Measurements from ENCODE around the gene CCDC80. TPM values are rescaled to one million over a fixed set of nuclear protein-coding genes. Genes with fewer than 3 reads are reported as not detected.

CCDC80 gene
- total and polyA plus RNA-seq, 11 donors = 10.4 to 538 (median 87.2) TPM

DNA sequence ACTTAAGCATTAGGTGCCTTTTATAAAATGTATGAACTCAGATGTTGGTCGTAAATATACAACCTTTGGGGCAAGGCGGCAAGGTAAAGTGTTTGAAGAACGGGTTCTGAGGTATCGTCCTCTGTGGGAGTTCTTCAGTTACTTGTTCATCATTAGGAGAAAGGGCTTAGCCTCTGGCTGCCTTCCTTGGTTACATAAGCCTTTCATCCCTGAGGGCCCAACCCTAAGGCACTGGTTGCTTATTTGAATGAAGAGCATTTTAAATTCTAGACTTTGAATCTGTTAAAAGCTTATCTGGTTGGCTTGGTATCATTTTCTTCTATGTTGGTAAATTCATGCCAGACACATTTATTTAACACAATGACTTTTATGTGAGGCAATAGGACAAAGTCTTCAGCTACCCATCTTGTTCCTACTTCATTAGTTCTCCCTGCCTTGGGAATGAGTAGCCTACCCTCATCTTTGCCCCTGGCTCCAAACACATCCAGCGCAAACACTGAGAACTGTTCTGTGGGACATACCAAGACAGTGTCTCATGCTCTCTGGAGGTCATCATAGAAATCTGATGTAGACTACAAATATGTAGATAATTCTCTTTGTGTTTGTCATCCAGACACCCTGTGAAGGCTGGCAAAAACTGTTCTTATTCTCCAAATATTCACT lies 12.4 kb upstream of the CCDC80 start:
- Histone ChIP-seq H3K4me1 (peaks cover 0 to 29% (median 0%) of the 10 kb centered on the region in 12 donors), H3K4me3 (no peak overlapping the region), H3K27ac (peak overlapping the region in 11 of 12 donors; percentile 20 to 83 (median 49)), H3K36me3 (no peaks in the 10 kb centered on the region), H3K9me3 (no peaks in the 10 kb centered on the region), H3K27me3 (no peaks in the 10 kb centered on the region)
- peak; percentile 73 to 94 (median 82) for ATAC-seq
- 60 to 77% (median 68%) methylated on average over 5 of the region's 5 CpGs for WGBS, 4 donors
- DNase-seq = peak in 3 of 5 donors; percentile 33 to 51 (median 50)
- TF ChIP-seq POLR2A (IDR thresholded peaks at IDR 0.05) = no peak
- TF ChIP-seq, protein P1, sequence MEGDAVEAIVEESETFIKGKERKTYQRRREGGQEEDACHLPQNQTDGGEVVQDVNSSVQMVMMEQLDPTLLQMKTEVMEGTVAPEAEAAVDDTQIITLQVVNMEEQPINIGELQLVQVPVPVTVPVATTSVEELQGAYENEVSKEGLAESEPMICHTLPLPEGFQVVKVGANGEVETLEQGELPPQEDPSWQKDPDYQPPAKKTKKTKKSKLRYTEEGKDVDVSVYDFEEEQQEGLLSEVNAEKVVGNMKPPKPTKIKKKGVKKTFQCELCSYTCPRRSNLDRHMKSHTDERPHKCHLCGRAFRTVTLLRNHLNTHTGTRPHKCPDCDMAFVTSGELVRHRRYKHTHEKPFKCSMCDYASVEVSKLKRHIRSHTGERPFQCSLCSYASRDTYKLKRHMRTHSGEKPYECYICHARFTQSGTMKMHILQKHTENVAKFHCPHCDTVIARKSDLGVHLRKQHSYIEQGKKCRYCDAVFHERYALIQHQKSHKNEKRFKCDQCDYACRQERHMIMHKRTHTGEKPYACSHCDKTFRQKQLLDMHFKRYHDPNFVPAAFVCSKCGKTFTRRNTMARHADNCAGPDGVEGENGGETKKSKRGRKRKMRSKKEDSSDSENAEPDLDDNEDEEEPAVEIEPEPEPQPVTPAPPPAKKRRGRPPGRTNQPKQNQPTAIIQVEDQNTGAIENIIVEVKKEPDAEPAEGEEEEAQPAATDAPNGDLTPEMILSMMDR (IDR thresholded peaks at IDR 0.05) = no peak
- intact Hi-C loops (cut with DNase I) = loop anchor here in 1 of 10 donors (5.0 kb wide), 1 partner anchor 159 kb away; no protein-coding TSS in a partner anchor

DNA sequence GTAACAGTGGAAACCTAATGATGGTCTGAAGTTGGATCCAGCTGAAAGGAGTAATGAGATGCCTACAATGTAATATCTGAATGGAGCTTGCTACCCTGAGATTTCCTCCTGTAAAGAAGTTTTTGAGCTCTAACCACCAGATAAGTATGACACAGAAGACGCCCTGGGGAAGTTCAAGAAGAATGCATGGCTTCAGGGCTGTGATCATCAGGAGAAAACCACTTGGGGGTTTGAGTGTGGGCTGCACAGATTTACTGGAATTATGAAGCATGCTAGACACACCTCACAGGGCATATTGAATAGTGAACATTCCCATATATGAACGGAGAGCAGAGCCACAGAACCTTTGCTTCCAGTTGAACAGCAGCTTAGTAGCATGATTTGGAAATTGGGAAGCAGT lies 10.6 kb upstream of the CCDC80 start:
- Histone ChIP-seq H3K4me3 (no peak overlapping the region), H3K27ac (peak overlapping the region in 4 of 12 donors; percentile 15 to 83 (median 66)), H3K36me3 (no peaks in the 10 kb centered on the region), H3K4me1 (peaks cover 0 to 39% (median 2%) of the 10 kb centered on the region in 12 donors), H3K9me3 (no peaks in the 10 kb centered on the region), H3K27me3 (no peaks in the 10 kb centered on the region)
- TF ChIP-seq, protein P1 (IDR thresholded peaks at IDR 0.05) = no peak
- no peak for TF ChIP-seq POLR2A (IDR thresholded peaks at IDR 0.05)
- ATAC-seq = no peak
- DNase-seq = no peak
- intact Hi-C loops (cut with DNase I) = loop anchor here in 1 of 10 donors (5.0 kb wide), 1 partner anchor 161 kb away; no protein-coding TSS in a partner anchor
- 85 to 93% (median 89%) methylated on average over 2 of the region's 2 CpGs for WGBS, 4 donors

DNA sequence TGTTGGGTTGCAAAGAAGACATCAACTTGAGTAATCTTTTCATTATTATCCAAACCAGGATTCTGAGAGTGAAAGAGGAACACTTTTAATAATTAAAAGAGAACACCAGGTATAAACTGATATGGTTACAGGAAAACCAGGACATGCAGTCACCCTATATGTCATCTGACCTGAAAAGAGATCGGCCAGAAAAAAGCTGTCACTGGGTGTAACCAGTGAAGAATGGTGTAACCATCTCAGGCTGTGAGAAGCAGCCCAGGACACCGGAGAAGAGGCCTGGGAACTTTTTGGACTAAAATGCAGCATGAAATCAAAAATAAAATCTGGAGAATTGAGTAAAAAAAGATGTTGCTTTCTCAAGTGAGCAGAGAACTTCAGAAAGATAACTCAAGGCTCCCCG lies 10.1 kb upstream of the CCDC80 start:
- ATAC-seq = no peak
- Histone ChIP-seq H3K36me3 (no peaks in the 10 kb centered on the region), H3K9me3 (no peaks in the 10 kb centered on the region), H3K27me3 (no peaks in the 10 kb centered on the region), H3K4me1 (peaks cover 0 to 39% (median 2%) of the 10 kb centered on the region in 12 donors), H3K4me3 (no peak overlapping the region), H3K27ac (peak overlapping the region in 4 of 12 donors; percentile 15 to 83 (median 66))
- 86 to 93% (median 87%) methylated on average over 3 of the region's 3 CpGs for WGBS, 4 donors
- intact Hi-C loops (cut with DNase I) = loop anchor here in 1 of 10 donors (5.0 kb wide), 1 partner anchor 161 kb away; no protein-coding TSS in a partner anchor
- TF ChIP-seq POLR2A (IDR thresholded peaks at IDR 0.05) = no peak
- TF ChIP-seq, protein P1 (IDR thresholded peaks at IDR 0.05) = no peak
- no peak for DNase-seq

- Histone ChIP-seq H3K9me3 (no peaks in the 10 kb centered on the region), H3K36me3 (no peaks in the 10 kb centered on the region), H3K4me3 (no peak overlapping the region), H3K4me1 (peaks cover 0 to 37% (median 2%) of the 10 kb centered on the region in 12 donors), H3K27ac (peak overlapping the region in 3 of 12 donors; percentile 65 to 83 (median 68)), H3K27me3 (no peaks in the 10 kb centered on the region)
- intact Hi-C loops (cut with DNase I) = loop anchor here in 1 of 10 donors (5.0 kb wide), 1 partner anchor 162 kb away; no protein-coding TSS in a partner anchor
- DNase-seq = no peak
- no peak for ATAC-seq
- WGBS, 4 donors = 73 to 89% (median 78%) methylated on average over 3 of the region's 3 CpGs
- TF ChIP-seq, protein P1 (IDR thresholded peaks at IDR 0.05) = no peak
- TF ChIP-seq POLR2A (IDR thresholded peaks at IDR 0.05) = no peak
Observed at GRCh38 chr3:112650482-112650881, 9.5 kb upstream of the CCDC80 start.

All from heart left ventricle (tissue), 16 donors.